Measurements from ENCODE around the gene VPS13A.

- TF ChIP-seq CTCF (IDR thresholded peaks at IDR 0.05) (peak; percentile 91 to 97 (median 93)), POLR2A (IDR thresholded peaks at IDR 0.05) (no peak)
These were observed 256.5 kb downstream of the VPS13A start for GRCh38 chr9:77433675-77434445.
